HG03103 (cell line): ENCODE results near the gene CIRBP.

Source experiments
- ATAC-seq: cut with Tn5 transposase; IDR thresholded peaks from one replicate; pipeline ENCODE4 v1.9.1; 2021; ENCODE audit warnings: low read depth; ENCODE audit not compliant: unreplicated experiment

Gene CIRBP

GRCh38 chr19:1266129-1266915 lies 2.8 kb upstream of the CIRBP start:
- no peak for ATAC-seq

DNA sequence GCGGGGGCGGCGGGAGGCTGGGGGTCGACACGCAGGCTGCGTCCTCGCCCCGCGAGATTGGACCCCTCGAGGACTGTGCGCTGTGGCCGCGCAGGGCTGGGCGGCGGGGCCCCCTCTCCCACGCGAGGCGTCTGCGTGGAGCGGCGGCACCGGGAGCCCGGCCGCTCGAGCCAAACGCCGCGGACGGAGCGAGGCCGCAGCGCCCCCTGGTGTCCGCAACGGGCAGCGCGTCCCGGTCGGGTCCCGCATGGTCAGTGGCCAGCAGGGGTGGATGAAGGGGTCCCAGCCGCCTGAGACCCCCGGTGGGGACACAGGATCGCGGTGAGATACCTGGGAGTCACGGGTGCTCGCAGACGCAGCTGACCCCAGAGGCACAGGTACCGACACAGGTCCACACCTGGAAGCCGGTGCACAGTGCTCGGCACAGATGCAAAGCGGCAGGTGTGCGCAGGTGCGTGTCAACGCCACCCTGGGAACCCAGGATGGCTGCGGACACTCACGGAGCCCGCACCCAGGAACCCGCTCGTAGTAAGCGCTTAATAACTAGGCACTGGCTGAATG lies 2.1 kb upstream of the CIRBP start:
- ATAC-seq, result no peak

DNA sequence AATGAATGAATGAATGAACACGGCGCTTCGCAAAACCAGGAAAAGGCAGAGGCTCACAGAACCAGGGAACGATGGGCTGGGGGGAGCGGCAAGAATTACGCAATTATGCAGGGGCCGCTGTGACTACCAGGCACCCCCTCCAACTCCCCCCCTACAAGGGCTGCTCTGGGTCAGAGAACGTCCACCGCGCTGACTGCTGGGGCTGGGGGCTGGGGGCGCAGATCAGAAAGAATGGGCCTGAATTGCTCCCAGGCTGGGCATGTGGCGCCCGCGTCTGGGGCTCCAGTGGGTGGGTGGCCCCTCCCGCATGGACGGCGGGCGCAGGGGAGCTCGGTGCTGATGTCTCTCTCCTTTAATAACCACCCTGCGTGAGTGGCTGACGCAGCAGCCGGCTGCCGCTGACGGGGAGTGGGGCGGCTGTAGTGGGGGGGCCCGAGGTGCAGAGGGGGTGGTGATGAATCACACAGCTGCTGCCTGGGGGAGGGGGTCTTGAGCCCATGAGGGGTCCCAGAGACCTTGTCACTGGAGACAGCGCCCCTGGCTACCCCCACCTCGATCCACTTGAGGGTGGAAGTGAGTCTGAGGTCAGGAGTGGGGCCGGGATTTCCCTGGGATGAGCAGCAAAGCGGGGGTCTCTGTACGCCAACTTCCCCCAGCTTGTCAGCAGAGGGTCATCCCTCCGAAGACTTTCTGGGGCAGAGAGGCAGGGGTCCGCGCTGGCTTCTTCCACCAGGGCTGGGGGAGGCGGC lies 1.5 kb upstream of the CIRBP start:
- ATAC-seq, result no peak

DNA sequence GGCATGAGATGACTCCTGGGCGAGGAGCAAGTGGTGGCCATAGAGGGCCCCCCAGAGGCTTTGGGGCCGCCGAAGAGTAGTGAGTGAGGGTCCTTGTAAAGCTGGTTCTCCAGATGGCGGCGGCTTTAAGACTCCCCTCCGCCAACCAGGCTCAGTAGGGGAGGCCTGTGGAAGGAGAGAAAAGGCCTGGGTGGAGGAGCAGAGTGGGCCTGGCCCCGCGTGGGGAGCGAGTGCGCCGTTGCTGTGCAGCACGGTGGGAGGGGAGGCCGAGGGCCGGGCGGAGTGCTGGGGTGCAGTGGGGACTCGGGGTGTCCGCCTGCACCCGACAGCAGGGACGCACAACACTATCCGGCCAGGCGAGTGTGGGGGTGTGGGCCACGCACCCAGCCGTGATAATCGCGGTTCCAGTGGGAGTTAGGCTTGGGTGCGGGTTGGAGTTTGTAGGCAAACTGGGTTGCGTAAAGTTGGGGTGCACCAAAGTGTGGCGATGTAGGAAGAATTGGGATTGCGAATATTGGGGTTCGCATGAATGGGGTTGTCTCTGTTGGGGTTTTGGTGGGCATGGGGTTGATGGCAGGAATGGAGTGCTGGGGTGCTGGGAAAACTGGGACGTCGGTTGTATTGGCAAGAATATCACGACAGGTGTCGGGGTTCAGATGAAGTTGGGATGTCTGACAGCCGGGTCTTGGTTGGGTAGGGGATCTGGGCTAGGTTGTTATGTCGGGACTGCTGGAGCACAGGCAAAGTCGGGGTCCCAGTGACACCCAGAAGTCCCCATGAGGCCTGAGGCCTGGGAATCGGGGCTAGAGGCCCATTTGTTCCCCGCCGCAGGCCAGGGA lies 687 bp upstream of the CIRBP start:
- ATAC-seq, result no peak

- peak; percentile 27 for ATAC-seq
These were observed 513 bp downstream of the CIRBP start for GRCh38 chr19:1269478-1270212.

DNA sequence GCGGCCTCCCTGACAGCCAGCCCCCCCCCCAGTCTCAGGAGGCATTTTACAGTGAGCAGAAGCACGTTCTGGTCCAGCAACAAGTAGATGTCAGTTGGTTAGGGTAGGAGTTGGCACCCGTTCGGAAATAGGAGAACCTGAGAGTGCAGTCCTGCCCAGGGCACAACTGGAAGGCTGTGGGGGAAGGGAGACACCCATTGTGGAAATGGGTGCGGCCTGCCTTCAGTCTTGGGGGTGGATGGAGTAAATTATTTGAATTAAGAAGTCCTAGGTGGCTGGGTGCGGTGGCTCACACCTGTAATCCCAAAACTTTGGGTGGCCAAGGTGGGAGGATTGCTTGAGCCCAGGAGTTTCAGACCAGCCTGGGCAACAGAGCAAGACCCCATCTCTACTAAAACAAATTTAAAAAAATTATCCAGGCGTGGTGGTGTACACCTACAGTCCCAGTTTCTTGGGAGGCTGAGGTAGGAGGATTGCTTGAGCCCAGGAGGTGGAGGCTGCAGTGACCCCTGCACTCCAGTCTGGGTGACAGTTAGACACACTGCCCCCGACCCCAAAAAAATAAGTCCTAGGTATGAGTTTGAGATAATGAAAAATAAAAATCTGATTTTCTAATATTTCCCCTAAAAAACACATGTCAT lies 1.2 kb downstream of the CIRBP start:
- ATAC-seq, result no peak

DNA sequence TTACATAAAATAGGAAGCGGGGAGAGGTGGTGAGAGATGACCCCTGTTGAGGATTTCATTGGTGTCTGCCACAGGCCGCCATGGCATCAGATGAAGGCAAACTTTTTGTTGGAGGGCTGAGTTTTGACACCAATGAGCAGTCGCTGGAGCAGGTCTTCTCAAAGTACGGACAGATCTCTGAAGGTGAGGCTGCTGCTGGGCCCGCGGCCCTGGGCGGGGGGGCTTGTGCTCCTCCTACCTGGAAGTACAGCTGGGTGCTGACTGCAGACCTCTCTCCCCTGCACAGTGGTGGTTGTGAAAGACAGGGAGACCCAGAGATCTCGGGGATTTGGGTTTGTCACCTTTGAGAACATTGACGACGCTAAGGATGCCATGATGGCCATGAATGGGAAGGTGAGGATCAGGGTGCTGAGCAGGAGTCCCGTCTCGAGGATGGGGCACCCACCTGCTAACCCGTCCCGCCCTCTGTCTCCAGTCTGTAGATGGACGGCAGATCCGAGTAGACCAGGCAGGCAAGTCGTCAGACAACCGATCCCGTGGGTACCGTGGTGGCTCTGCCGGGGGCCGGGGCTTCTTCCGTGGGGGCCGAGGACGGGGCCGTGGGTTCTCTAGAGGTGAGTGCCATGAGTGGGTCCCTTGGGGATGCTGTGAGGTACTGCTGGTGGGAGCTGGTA lies 1.9 kb downstream of the CIRBP start:
- no peak for ATAC-seq

DNA sequence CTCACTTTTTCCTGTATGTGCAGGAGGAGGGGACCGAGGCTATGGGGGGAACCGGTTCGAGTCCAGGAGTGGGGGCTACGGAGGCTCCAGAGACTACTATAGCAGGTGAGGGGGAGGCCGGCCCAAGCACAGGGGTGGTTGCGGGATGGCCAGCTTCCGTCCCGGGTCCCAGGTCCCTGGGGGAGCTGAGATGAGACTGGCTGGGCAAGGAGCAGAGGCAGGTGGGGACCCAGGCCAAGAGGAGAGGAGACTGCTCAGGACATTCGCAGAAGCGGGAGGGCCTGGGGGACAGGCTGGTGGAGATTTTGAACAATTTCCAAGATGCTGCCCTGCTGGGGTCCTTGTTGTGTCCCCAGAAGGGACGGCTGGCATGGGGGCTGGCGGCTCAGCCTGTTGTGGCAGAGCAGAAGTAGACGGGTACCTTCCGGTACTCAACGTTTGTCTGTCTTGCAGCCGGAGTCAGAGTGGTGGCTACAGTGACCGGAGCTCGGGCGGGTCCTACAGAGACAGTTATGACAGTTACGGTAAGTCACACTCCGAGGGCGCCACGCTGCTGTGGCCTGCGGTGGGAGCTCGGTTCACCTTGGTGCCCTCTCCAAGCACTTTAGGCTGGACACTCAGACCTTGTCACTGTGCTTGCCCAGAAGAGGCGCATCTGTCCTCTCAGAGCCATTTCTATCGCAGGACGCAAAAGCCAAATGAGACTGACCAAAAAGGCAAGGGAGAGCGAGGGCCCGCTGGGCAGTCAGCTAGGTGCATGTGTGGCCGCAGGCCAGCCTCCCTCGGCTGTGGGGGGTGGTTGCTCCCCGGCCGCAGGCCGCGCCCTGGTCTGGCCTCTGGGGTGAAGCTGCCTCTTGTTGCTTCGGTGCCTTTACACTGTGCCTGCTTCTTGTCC lies 2.6 kb downstream of the CIRBP start:
- ATAC-seq, result no peak

DNA sequence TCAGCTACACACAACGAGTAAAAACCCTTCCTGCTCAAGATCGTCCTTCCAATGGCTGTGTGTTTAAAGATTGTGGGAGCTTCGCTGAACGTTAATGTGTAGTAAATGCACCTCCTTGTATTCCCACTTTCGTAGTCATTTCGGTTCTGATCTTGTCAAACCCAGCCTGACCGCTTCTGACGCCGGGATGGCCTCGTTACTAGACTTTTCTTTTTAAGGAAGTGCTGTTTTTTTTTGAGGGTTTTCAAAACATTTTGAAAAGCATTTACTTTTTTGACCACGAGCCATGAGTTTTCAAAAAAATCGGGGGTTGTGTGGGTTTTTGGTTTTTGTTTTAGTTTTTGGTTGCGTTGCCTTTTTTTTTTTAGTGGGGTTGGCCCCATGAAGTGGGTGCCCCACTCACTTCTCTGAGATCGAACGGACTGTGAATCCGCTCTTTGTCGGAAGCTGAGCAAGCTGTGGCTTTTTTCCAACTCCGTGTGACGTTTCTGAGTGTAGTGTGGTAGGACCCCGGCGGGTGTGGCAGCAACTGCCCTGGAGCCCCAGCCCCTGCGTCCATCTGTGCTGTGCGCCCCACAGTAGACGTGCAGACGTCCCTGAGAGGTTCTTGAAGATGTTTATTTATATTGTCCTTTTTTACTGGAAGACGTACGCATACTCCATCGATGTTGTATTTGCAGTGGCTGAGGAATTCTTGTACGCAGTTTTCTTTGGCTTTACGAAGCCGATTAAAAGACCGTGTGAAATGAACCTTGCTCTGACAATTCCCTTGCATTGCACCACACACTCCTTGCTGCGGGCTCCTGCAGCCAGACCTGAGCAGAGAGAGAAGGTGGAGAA lies 3.5 kb downstream of the CIRBP start:
- no peak for ATAC-seq

- ATAC-seq, result no peak
These were observed 4.3 kb downstream of the CIRBP start for GRCh38 chr19:1273263-1274041.

DNA sequence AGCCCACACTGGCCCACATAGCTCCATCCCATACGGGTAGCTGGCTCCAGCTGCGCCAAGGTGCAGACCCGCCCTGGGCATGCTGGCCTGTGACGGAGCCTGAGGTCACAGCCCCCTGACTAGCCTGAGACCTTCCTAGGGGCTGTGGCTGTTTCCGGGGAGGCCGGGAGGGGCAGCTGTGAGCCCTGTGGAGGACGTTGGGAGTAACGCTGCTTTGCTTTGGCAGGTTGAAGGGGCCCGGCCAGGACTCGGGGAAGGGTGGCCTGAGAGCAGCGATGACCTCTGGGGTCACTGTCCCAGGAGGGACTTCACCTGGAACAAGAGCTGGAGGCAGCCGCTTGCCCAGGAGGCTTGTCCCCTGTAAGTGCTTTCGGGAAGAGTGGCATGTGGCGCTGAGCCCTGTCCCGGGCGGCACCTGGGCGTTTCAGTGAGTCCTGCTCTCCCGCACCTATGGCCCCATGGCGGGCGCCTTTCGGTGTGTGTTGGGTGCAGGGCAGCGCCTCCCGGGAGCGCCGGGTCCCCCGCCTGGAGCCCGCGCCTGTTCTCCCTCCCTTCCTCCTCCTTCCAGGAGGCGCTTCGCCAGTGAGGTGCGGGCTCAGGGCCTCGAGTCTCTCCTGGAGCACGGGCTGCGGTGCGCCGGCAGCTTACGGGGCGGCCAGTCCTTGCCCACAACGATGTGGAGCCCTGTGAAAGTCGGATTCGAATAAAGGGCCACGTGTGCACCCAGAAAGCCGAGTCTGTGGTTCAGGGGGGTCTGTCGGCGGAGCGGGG lies 5.1 kb downstream of the CIRBP start:
- no peak for ATAC-seq

GRCh38 chr19:1274852-1275259 lies 5.7 kb downstream of the CIRBP start:
- ATAC-seq, result no peak

DNA sequence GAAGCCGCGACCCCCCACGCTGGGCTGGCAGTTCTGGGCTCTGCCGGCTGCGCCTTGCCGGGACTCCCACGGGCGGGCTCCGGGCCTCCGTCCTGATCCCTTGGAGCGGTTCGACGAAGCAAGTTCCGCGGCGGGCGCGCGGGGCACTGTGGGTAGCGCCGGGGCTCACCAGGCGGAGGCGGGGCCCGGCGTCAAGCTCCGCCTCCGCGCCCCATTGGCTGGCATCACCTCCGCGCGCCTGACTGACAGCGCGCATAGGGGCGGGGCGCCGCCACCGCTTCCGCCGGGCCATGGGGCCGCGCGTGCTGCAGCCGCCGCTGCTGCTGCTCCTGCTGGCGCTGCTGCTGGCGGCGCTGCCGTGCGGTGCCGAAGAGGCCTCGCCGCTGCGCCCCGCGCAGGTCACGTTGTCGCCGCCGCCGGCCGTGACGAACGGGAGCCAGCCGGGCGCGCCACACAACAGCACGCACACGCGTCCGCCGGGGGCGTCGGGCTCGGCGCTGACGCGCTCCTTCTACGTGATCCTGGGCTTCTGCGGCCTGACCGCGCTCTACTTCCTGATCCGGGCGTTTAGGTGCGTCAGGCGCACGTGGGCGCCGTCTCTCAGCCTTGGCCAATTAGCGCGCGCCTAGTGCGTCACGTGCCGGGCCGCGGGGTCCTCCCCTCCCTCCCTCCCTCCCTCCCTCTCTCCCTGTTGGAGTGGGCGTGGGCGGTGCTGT lies 6.3 kb downstream of the CIRBP start, which contains the start of gene FAM174C:
Gene FAM174C, plus strand, starts transcription at position 271 of the 716 bp plus-strand sequence. Its CDS starts 20 bp downstream, at position 291.
- ATAC-seq, result peak; percentile 72

- ATAC-seq, result peak; percentile 0
These were observed 7.0 kb downstream of the CIRBP start for GRCh38 chr19:1275976-1276627.
